Measurements from ENCODE around the gene MESD. TPM values are rescaled to one million over a fixed set of nuclear protein-coding genes. Genes with fewer than 3 reads are reported as not detected.

MESD gene
- total RNA-seq, 4 donors from 2014 or later: 20.3 to 48.7 (median 27.1) TPM

DNA sequence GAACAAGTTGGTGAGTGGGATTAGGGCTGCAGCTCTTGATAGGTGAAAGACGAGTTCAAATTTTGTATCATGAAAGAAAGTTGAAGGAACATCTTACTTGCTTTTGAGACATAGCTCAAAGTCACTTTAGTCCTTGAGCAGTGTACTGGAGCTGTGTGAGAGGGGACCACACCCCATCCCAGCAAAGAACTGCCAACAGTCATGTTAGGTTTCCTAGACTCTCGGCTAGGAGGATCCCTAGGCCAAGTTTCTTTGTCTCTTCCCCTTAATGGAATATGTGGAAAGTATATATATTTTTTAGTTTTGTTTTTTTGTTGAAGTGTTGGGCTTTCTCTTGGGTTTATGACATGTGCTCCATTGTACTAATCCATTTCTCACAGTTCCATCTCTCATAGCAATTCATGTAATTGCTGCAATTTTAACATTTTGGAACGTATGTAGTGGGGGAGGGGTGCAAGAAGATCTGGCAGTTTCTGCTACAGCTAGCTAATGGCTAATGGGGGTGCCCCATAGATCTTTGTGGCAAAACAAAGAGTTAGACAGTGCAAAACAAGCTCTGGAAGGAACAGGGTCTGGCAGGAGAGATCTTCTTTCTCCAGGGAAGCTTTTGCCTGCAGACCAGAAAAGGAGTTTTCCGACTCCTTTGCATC is 36.2 kb upstream of the MESD start:
- Histone ChIP-seq H3K4me3 (no peak overlapping the region), H3K4me1 (peaks cover 0 to 4% (median 0%) of the 10 kb centered on the region in 4 donors), H3K9me3 (no peaks in the 10 kb centered on the region), H3K27ac (no peak overlapping the region), H3K36me3 (no peaks in the 10 kb centered on the region), H3K27me3 (no peaks in the 10 kb centered on the region)
- no peak for TF ChIP-seq POLR2A (IDR thresholded peaks at IDR 0.05)
- TF ChIP-seq, protein P1, sequence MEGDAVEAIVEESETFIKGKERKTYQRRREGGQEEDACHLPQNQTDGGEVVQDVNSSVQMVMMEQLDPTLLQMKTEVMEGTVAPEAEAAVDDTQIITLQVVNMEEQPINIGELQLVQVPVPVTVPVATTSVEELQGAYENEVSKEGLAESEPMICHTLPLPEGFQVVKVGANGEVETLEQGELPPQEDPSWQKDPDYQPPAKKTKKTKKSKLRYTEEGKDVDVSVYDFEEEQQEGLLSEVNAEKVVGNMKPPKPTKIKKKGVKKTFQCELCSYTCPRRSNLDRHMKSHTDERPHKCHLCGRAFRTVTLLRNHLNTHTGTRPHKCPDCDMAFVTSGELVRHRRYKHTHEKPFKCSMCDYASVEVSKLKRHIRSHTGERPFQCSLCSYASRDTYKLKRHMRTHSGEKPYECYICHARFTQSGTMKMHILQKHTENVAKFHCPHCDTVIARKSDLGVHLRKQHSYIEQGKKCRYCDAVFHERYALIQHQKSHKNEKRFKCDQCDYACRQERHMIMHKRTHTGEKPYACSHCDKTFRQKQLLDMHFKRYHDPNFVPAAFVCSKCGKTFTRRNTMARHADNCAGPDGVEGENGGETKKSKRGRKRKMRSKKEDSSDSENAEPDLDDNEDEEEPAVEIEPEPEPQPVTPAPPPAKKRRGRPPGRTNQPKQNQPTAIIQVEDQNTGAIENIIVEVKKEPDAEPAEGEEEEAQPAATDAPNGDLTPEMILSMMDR (IDR thresholded peaks at IDR 0.05): no peak
- no peak for DNase-seq

DNA sequence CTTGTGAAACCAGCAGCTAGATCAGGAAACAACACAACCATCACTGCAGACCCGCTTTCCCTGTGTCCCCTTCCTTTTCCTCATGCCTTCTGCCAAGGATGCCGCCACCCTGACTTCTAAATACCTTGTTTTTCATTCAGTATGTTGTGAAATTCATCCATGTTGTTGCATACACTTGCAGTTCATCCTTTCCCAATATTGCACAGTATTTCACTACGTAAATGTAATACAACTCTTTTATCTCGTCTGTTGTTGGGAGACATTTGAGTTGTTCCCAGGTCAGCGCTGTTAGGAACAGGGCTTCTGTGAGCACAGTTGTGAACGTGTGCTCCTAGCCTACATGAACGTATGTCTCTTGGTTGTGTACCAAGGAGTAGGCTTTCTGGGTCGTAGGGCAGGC is 35.3 kb upstream of the MESD start:
- no peak overlapping the region for H3K4me3 ChIP-seq
- no peak for DNase-seq
- H3K9me3 ChIP-seq: no peaks in the 10 kb centered on the region
- H3K27me3 ChIP-seq: no peaks in the 10 kb centered on the region
- no peak overlapping the region for H3K27ac ChIP-seq
- no peaks in the 10 kb centered on the region for H3K36me3 ChIP-seq
- TF ChIP-seq, protein P1 (IDR thresholded peaks at IDR 0.05): no peak
- no peak for TF ChIP-seq POLR2A (IDR thresholded peaks at IDR 0.05)
- peaks cover 0 to 4% (median 0%) of the 10 kb centered on the region in 4 donors for H3K4me1 ChIP-seq

DNA sequence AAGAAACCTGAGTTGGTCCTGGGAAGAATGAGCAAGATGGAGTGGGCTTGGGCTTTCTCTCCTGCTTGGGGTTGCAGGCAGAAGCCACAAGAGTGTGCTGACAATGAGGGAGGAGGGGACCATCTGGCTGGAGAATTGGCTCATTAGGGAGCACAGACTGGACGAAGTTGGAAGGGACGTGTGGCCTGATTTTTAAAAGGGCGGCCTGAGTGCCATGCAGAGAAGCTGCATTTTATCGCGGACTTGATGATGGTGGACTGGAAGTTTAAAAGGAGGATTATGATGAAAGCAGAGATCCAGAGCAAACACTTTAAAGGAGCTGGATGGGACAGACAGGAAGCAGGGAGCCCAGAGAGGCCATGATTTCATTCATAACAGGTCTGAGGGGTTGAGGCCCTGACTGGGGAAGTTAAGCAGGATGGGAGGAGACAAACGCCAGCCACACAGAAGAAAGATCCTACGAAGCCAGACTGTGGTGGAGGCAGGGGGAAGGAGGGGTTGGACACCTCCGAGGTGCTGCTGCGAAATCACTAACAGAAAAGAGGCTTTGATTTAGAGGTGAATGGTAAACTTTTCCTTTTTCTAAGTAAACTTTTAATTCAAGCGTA is 34.8 kb upstream of the MESD start:
- H3K4me1 ChIP-seq: peaks cover 0 to 4% (median 0%) of the 10 kb centered on the region in 4 donors
- no peak for DNase-seq
- H3K36me3 ChIP-seq: no peaks in the 10 kb centered on the region

DNA sequence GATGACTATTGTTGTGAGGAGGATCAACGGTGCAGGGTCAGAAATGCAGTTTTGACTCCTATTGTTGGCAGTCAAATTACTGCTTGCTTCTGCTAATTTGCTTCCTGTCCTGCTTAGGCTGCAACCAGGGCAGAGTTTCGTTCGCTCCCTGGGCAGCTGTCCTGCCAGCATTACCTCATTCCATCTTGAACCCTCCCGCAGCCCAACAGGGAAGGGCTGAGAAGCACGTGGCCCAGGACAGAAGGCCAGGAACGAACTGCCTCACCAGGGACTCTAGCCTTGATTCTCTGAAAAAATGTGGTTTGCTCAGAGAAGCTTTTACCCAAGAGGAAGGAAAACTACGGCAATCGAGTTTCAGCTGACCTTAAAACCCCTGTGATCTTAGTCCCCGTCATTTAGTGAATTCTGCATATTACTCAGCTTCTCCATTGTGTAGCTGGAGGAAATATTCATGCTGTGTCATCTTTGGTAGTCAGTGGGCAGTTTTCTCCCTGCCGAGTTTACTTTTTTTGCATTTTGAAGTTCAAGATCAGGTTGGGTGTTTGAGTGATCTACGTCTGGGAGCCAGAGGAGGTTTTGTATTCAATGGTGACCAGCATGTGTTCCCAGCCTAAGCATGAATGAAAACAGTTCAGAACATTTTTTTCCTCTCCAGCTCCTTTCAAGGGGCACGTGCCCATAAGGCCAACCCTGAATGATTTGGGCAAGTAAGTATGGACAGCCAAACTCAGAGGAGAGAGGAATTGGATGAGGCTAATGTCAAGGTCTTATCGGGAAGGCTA is 34.1 kb upstream of the MESD start:
- DNase-seq: peak in 2 of 3 donors; percentile 24 to 67
- Histone ChIP-seq H3K4me3 (peak overlapping the region in 1 of 4 donors; percentile 22), H3K36me3 (no peaks in the 10 kb centered on the region), H3K9me3 (no peaks in the 10 kb centered on the region), H3K4me1 (peaks cover 0 to 4% (median 0%) of the 10 kb centered on the region in 4 donors), H3K27me3 (no peaks in the 10 kb centered on the region), H3K27ac (peak overlapping the region; percentile 0 to 42 (median 28))
- no peak for TF ChIP-seq POLR2A (IDR thresholded peaks at IDR 0.05)
- TF ChIP-seq, protein P1 (IDR thresholded peaks at IDR 0.05): no peak

More for the DNA sequence above, 34.8 kb upstream of the MESD start:
- no peak for TF ChIP-seq POLR2A (IDR thresholded peaks at IDR 0.05)
- TF ChIP-seq, protein P1 (IDR thresholded peaks at IDR 0.05): no peak
- H3K4me3 ChIP-seq: no peak overlapping the region
- no peaks in the 10 kb centered on the region for H3K27me3 ChIP-seq
- peak overlapping the region; percentile 0 to 42 (median 28) for H3K27ac ChIP-seq
- H3K9me3 ChIP-seq: no peaks in the 10 kb centered on the region

DNA sequence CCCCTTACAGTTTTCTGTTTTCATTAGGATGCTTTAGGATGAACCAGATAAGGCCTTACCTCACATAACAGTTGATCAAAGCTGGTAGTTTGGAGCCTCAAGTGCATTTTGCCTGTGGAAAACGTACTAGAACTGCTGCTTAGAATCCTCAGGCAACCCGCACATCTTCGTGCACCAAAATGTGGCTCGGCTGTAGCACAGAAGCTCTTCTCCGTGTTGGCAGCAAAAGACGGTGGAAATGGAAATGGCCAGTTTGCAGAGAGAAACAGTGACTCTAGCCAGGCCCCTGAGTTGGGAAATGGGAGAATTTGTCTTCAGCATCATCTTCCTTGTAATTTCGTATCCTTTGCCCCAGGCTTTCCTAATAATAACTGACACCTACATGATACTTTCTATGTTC is 31.7 kb upstream of the MESD start:
- TF ChIP-seq, protein P1 (IDR thresholded peaks at IDR 0.05): no peak
- no peak for TF ChIP-seq POLR2A (IDR thresholded peaks at IDR 0.05)
- Histone ChIP-seq H3K4me3 (no peak overlapping the region), H3K27ac (no peak overlapping the region), H3K27me3 (no peaks in the 10 kb centered on the region), H3K9me3 (no peaks in the 10 kb centered on the region), H3K36me3 (no peaks in the 10 kb centered on the region), H3K4me1 (peaks cover 0 to 4% (median 0%) of the 10 kb centered on the region in 4 donors)
- no peak for DNase-seq

Data from Peyer's patch (tissue), 4 donors.